GM12872 (cell line): Measurements from ENCODE around the gene TRIM65.
A peak's percentile ranks its signal among the peaks of the same experiment; 100 is the strongest.

Experiments used
- TF ChIP-seq, protein P1 (sequence below): IDR thresholded peaks from 3 replicates; pipeline ENCODE4 v1.5.1; 2011; ENCODE audit warnings: low read depth, mild to moderate bottlenecking, low read length, moderate library complexity; ENCODE audit not compliant: insufficient read depth

TRIM65 gene

DNA sequence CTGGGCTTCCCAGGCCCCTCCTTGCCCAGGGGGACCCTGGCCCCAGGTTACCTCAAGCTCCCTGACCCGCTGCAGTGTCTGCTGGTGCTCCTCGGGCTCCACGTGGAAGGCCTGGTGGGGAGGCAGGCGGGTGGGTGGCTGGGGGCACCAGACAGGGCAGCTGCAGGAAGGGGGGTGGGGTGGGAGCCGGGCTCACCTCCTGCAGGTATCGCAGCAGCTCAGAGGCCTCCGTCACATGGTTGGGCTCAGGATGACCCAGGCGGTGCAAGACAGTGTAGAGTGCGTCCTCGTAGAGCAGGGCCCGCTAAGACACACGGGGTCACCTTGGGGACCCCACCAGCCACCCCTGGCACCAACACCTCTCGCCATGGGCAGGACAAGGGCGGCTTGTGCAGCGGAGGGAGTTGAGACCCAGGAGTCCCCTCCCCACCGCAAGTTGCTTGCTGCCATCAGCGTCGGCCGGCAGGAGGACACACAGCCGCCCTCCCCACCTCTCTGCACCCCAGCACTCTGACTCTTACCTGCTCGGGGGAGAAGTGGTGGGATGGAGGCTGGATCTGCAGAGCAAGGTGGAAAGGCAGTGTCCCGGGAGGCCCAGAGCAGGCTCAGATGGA is 53.7 kb downstream of the TRIM65 start:
- TF ChIP-seq, protein P1, sequence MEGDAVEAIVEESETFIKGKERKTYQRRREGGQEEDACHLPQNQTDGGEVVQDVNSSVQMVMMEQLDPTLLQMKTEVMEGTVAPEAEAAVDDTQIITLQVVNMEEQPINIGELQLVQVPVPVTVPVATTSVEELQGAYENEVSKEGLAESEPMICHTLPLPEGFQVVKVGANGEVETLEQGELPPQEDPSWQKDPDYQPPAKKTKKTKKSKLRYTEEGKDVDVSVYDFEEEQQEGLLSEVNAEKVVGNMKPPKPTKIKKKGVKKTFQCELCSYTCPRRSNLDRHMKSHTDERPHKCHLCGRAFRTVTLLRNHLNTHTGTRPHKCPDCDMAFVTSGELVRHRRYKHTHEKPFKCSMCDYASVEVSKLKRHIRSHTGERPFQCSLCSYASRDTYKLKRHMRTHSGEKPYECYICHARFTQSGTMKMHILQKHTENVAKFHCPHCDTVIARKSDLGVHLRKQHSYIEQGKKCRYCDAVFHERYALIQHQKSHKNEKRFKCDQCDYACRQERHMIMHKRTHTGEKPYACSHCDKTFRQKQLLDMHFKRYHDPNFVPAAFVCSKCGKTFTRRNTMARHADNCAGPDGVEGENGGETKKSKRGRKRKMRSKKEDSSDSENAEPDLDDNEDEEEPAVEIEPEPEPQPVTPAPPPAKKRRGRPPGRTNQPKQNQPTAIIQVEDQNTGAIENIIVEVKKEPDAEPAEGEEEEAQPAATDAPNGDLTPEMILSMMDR: 0 out of 3 replicates have a peak, but pooled peaks have one; percentile 6

DNA sequence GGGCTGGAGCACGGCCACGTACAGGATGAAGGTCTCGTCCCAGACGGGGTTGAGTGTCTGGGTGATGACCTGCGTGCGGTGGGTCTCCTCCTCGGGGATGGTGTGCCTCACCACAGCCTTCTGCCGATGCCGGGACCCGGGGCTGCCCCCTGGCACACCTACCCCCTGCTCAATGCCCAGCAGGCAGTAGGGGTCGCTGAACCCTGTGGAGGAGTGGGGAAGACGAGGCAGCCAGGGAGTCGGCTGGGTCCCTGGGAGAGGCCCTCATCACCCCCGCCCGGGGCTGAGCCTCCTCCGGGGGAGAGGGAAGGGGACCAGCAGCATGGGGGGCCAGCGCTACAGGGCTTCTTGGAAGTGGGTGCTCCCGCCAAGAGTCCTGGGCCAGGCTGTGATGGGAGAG is 54.3 kb downstream of the TRIM65 start:
- TF ChIP-seq, protein P1: no peak

DNA sequence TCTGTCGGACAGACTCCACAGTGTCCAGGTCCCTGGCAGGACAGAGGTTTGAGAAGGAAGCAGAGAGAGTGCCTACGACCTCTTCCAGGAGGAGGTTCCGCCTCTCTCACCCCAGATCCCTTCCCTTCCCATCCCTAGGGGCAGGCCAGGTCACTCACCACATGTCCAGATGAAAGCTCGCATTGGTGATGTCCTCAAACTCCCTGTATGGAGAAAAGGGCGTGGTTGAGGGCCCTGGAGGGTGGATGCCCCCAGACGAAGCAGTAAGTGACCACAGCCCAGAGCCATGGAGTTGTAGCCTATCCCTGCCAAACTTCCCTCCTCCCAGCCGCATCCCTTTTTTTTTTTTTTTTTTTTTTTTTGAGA is 56.0 kb downstream of the TRIM65 start:
- TF ChIP-seq, protein P1: no peak

DNA sequence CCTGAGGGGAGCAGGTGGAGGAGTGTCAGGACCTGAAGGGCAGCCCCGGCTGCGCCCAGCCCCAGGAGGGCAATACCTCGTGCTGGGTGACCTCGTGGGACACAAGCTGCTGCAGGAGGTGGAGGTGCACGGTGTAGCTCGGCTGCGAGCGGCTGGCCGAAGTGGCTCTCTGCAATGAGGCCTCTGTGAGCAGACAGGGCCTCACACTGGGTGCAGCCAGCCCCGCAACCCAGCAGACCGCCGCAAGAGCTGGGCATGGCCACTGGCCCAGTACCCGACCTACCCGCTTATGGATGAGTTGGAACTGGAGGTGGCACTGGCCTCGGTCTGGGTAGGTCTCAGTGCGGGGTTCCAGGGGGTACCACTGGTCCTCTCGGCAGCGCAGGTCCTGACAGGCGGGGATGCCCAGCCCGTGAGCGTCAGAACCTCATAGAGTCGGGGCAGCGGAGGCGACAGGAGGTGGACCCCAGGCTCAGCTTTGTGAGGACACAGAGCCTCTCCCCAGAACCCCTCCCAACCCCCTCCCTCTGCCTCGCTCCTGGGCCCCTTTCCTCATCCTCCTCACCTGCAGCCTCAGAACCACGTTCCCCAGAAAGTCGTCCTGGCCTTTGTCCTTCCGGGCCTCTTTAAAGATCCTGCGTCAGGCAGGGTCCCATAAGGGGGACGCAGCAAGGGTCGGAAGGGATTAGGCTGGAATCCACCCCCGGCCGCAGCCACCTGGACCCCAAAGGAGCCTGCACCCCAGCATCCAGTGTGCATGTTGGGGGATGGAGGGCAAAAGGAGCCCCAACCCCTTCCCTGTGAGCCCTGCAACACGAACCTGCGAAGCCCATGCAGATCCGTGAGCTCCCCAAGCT is 56.6 kb downstream of the TRIM65 start:
- TF ChIP-seq, protein P1: no peak
